G401 (cell line): ENCODE measurements around the gene RBPJ. TPM values are rescaled to one million over a fixed set of nuclear protein-coding genes. Genes with fewer than 3 reads are reported as not detected.

Source experiments
- DNase-seq: peaks from one replicate; pipeline ENCODE4 v3.0.0-alpha.2; 2015; ENCODE audit warnings: low spot score
- in situ Hi-C: cut with HindIII; loops from 2 replicates; pipeline ENCODE4 v1.10.0; 2016; ENCODE audit warnings: low sequenced_read_pairs, mixed read lengths
- total RNA-seq: library from RNA; depleted of rRNA; stranded (reverse); fragments of >200 nt; shearing (Covaris generic); gene quantifications from 2 replicates; pipeline ENCODE4 v1.2.3, GENCODE V29; 2014; rRNA removed

Gene RBPJ
- total RNA-seq, 1 experiment from 2014 or later: 336 TPM

- DNase-seq: no peak
- in situ Hi-C loops: loop anchor here (25.0 kb wide), 1 partner anchor 244 kb away; no protein-coding TSS in a partner anchor
Observed at GRCh38 chr4:26468283-26468949, 147.6 kb downstream of the RBPJ start.

- no peak for DNase-seq
- in situ Hi-C loops: loop anchor here (25.0 kb wide), 1 partner anchor 243 kb away; no protein-coding TSS in a partner anchor
Observed at GRCh38 chr4:26468977-26469376, 148.2 kb downstream of the RBPJ start.

DNA sequence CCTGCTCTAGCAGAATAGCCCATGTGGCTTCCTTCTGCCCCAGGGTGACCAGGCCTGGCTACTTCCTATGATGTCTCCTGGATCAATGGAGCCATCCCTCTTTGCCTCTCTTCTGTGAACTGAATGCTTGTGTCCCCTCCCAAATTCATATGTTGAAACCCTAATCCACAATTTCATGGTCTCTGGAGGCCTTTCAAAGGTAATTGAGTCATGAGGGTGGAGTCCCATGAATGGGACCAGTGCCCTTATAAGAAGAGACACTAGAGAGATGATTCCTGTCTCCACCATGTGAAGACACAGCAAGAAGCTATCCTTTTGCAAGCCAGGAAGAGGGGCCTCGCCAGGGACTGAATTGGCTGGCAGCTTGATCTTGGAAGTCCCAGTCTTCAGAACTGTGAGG lies 151.1 kb downstream of the RBPJ start:
- in situ Hi-C loops: loop anchor here (25.0 kb wide), 1 partner anchor 240 kb away; no protein-coding TSS in a partner anchor
- DNase-seq: no peak

GRCh38 chr4:26473893-26474292 lies 153.1 kb downstream of the RBPJ start:
- in situ Hi-C loops: loop anchor here (25.0 kb wide), 1 partner anchor 238 kb away; no protein-coding TSS in a partner anchor
- DNase-seq: no peak

DNA sequence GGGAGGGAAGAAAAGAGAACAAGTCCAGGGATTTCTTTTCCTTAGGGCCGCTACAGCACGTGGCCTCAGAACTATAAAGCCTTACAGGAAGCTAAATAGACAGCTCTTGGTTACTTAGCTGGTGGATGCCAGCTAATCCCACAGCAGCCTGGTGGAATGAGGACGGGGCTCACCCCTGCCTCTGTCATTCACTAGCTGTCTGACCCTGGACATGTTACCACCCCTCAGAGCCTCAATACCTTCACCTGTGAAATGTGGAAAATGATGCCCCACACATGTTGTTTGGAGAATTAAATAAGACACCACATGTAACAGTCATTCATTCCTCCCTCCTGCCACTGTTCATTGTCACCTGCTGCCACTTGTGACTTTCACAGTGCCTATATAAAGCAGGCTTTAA lies 153.7 kb downstream of the RBPJ start:
- no peak for DNase-seq
- in situ Hi-C loops: loop anchor here (25.0 kb wide), 1 partner anchor 238 kb away; no protein-coding TSS in a partner anchor

- DNase-seq: no peak
- in situ Hi-C loops: no loop called here
Observed at GRCh38 chr4:26475716-26476115, 154.9 kb downstream of the RBPJ start.

DNA sequence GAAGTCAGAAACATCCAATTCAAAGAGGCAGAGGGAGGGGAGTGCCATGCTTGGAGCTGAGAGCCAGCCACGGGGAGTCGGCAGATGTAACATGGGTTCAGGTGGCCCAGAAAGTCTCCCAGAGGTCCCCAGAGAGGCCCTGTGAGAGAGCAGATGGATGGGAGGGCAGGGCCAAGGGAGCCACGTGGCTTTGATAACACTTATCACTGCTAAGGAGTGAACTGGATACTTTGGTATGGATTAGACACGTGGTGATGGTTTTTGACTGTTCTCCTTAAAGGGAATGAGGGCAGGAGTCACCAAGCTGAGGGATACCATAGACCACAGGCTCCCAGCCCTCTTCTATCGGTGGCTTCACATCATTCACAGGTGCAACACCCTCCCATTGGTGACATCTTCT lies 155.7 kb downstream of the RBPJ start:
- no peak for DNase-seq
- in situ Hi-C loops: no loop called here

GRCh38 chr4:26478330-26478729 lies 157.5 kb downstream of the RBPJ start:
- in situ Hi-C loops: no loop called here
- no peak for DNase-seq

GRCh38 chr4:26482508-26483462 lies 162.0 kb downstream of the RBPJ start:
- no peak for DNase-seq
- in situ Hi-C loops: no loop called here

- DNase-seq: no peak
- in situ Hi-C loops: no loop called here
Observed at GRCh38 chr4:26484032-26484515, 163.3 kb downstream of the RBPJ start.

GRCh38 chr4:26484516-26484915 lies 163.7 kb downstream of the RBPJ start:
- in situ Hi-C loops: no loop called here
- no peak for DNase-seq

Other genes with a start within 250 kb of the RBPJ start
- not detected in 2 replicates for gene CCKAR, start 169.5 kb downstream of the RBPJ start, total RNA-seq